HG03280 (cell line): ENCODE data around the gene MRPS12.

Experiments
- ATAC-seq: cut with Tn5 transposase; IDR thresholded peaks from one replicate; pipeline ENCODE4 v1.9.1; 2021; ENCODE audit warnings: mild to moderate bottlenecking, moderate library complexity; ENCODE audit not compliant: unreplicated experiment

The MRPS12 gene

DNA sequence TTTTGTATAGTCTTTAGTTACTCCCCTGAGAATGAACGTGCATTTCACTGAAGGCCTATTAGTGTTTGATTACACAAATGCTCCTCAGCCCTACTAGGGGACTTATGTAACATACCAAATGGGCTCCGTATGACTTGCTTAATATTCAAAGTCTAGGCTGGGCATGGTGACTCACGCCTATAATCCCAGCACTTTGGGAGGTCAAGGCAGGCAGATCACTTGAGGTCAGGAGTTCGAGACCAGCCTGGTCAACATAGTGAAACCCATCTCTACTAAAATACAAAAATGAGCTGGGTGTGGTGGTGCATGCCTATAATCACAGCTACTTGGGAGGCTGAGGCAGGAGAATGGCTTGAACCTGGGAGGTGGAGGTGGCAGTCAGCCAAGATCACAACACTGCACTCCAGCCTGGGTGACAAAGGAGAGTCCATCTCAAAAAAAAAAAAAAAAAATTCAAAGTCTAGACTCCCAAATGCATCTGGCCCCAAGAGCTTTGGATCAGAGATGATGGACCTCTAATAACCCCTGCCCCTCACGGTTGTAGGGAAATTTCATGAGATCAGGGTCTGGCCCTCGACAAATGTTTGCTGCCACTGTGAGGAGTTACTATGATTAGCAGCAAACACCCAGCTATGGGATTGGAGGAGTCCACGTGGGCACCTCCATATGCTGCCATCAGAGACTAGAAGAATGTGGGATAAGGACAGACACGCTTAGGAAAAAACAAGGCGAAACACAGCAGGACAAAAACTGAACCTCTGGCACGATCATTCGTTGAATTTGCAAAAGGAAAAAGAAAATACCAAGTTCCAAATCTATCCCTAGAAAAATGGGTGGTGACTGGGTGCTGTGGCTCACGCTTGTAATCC lies 40.2 kb downstream of the MRPS12 start:
- ATAC-seq = no peak

DNA sequence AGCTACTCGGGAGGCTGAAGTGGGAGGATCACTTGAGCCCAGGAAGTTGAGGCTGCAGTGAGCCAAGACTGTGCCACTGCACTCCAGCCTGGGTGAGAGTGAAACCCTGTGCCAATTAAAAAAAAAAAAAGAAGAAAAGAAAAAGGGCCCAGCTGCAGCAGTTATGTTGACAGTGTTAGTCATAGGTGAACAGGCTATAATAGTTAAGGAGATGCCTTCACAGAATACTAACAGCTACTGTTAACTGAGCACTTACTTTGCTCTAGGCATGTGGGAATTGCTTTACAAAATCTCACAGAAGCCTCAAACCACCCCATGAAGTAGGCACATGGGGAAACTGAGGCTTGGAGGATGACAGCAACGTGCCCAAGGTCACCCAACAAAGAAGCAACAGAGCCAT lies 40.9 kb downstream of the MRPS12 start:
- ATAC-seq = no peak

DNA sequence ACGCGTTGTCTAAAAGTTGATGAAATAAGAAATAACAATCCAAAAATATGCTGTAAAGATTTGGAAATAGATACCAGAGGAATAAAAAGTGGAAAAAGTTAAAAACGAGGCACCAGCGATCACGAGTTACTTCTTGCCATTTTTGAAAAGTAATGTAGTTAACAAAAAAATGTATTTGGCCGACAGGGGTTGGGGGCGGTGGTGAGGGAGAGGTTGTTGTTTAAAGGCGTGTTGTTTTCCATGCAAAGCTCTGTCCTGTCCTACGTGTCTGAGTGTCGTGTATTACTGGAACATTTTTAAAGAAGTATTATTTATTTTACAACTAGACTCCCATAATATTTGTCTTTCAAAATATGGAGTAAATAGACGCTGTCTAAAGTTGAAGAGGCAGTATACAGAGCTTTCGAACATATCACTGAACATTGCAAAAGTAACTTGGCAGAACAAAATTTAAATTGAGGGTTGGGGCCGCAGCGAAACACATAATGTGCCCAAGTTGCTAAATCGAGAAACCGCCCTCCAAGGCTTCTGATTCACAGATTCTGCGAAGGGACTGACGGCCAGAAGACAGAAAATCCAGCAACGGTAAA lies 44.0 kb downstream of the MRPS12 start:
- no peak for ATAC-seq

DNA sequence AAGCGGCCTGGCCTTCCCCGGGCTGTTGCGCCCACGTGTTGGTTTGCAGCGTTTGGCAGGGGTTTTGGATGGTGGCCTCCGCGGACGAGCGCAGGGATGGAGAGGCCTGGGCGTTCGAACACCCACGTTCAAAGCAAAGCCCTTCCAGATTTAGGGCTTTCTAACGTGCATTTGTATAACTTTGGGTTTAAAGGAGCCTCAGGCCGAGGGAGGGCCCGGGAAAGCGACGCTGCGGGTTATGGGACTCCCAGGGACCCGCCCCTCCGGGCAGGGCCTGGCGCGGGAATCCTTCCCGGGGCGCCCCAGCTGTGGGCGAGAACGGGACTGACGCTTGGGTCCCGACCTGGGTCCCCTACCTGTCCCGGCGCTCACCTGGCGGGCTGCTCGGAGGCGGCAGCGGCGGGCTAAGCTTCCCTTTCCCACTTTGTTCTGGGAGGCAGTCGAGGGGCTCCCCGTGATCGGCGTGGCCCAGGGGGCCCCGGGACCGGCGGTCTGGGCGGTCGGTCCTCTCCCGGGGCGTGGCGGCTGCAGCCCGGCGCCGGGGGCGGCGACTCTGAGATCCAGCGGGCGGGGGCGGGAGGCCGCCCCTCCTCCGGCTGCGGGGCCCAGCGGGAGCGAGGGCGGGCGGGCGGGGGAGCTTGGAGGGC lies 44.6 kb downstream of the MRPS12 start, which contains the start of gene FBXO17:
TSS of gene FBXO17 (minus strand) at position 529 of the 647 bp plus-strand sequence. CDS start 25,423 bp downstream, outside the sequence.
- ATAC-seq = no peak

DNA sequence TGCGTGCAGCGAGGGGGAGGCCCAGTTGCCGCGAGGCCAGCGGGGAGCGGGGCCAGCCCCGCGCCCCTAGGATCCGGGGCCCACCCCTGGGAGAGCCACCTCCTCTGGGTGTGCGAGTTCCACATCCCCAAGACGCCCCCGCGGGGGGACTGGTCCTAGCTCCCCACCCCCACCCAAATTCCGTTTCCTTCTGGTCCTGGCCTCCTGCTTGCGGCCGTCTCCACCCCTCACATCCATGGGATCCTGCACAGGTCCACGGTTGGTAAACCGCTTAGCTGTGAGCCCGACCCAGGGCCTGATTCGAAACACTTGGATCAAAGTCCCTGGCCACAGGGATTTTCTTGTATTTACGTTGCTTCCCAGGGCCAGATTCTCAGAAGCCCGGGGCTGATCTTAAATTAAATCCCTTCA lies 45.1 kb downstream of the MRPS12 start:
- ATAC-seq = no peak

DNA sequence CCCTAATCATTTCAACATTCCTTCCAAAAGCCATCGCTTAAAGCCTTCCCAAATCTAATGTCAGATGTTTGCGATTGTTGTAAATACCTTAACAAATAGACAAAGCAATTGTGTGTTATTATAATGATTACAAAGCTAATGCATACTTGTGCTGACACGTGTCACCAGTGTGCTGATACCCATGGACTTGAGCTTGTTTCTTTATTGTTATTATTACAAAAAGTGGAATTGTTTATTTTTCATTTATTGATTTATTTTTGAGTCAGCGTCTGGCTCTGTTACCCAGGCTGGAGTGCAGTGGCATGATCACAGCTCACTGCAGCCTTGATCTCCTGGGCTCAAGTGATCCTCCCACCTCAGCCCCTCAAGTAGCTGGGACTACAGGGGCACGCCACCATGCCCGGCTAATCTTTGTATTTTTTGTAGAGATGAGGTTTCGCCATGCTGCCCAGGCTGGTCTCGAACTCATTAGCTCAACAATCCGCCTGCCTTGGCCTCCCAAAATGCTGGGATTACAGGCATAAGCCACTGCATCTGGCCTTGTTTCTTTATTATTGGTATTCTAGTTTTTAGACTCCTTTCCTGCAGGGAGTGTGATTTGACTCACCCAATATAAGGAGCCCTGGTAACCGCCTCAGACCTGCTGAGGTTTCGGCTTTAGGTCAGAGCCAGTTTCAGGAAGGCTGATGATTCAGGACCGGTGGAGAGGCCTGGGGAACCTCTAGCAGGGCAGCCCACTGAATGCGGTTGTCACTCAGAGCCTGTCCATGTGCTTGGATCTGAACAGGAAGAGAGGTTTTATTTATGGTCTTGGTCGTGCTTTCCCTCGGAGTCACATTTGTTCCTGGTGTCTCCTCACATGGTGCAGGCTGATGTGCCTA lies 46.9 kb downstream of the MRPS12 start:
- ATAC-seq = peak; percentile 82

DNA sequence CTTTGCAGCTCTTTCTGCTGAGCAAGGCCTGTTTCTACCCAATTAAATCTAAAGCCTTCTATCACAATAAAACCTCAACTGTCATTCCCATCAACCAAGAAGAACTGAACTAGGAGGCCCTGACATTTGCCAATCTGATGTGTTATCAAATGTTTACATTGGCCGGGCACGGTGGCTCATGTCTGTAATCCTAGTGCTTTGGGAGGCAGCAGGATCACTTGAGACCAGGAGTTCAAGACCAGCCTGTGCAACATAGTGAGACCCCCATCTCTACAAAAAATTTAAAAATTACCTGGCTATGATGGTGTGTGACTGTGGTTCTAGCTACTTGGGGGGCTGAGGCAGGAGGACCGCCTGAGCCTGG lies 47.6 kb downstream of the MRPS12 start:
- ATAC-seq = no peak

DNA sequence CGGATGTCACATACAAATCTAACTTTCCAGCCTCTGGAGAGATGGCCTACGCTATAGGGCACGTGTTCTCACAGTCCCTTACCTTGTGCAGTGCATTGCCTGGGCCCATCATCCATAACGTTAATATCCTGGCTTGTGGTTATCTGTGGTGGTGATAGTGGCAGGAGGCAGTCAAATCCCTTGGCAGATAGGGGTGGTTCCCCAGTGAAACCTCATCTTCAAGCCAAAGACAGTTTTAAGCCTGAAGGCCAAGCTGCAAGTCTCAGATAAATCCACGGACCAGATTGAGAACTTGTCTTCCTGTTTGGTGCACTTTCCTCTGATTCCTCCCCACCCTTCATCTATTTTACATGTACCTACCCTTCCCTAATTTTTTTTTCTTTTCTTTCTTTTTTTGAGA lies 49.1 kb downstream of the MRPS12 start:
- no peak for ATAC-seq

DNA sequence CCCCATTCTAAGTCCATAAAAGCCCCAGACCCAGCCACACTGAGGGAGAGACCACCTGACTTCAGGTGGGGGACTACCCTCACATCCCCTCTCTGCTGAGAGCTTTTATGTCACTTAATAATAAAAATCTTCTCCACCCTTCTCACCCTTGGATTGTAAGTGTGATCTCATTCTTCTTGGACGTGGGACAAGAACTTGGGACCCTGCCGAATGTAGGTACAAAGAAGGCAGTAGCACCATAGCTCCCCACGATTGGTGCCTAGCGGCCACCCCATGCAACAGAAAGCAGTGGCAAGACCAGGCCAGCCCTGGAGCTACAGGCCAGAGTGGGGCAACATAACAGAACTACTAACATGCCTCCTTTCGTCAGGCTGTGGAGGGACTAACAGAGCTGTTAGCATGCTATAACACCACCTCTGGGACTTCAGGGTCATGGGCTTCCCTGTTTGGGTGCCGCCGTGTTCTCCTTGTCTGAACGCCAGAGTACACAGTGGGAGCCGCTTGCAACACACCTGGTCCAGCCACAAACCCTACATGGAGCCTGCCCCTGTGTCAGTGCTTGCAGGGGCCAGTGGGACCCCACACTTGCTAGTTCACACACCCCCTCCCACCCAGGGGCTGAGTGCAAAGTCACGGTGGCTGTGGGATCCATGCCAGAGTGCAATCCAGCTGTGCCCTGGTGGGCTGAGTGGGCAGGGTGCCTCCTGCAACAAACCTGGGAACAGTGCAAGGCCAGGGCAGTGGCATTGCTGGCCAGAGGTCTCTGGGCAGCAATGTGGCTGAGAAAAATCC lies 50.0 kb downstream of the MRPS12 start:
- no peak for ATAC-seq
